Measurements from ENCODE around the gene RBM20.
"Not testable (repeated sequence)": the region's sequence is repeated elsewhere in the genome, so short reads cannot be mapped to it uniquely, and the experiment has no call there.

Gene RBM20

DNA sequence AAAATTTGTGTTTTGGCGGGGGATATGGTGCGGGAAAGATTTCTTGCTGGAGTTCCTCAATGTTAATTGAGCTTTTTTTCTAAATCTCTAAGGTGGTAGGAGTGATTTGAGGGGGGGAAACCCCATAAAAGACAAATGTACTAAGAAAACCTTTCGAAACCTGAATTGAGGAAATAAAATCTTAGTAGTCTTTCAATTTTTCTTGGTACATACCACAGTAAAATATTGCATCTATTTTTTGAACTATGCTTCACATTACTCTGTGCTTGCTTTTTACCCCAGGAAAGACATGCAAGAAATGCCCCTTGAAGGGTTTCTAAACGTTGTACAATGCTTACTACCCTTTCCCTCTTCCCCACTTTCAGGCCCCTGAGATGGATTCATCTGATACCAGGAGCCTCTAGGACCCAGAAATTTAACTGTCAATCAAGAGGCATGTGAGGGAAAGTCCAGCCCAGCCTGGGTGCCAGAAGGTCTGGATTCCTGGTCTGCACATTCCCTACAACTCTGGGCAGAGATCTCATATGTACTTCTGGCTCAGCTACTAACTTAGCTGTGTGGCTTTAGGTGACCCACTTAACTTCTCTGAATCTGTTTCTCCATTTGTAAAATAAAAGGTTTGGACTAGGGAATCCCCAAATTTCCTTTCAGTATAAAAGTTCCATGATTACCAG is 221.8 kb downstream of the RBM20 start:
- in situ Hi-C loops (cut with MboI; ENCODE audit: low pct_unique_long_range_greater_than_20kb, low sequenced_read_pairs) = no loop called here

GRCh38 chr10:110867011-110867806 is 223.1 kb downstream of the RBM20 start:
- peak; percentile 66 for DNase-seq
- in situ Hi-C loops (cut with MboI; ENCODE audit: low pct_unique_long_range_greater_than_20kb, low sequenced_read_pairs) = not testable (repeated sequence)

More for the DNA sequence above, 221.8 kb downstream of the RBM20 start:
- no peak for DNase-seq

- no peak for DNase-seq
- in situ Hi-C loops (cut with MboI; ENCODE audit: low pct_unique_long_range_greater_than_20kb, low sequenced_read_pairs) = no loop called here
Measured at GRCh38 chr10:110867807-110868465, 223.8 kb downstream of the RBM20 start.

DNA sequence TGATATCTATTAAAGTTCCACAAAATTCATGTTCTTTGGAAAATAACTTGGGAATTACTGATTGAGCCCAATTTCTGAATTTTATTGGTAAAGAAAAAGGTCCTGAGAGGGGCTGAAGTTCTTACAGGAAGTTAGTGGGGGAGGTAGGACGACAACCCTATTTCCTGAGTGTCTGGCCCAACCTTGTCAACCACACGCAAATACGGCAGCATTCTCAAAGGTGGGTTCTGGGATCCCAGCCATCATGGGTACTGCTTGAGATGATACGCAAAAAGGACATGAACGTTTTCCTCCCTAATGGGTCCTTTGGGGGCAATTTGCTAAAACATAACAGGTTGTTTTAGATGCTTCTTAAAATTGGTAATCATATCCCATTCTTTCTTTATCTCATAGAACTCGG is 224.8 kb downstream of the RBM20 start:
- peak; percentile 72 for DNase-seq
- in situ Hi-C loops (cut with MboI; ENCODE audit: low pct_unique_long_range_greater_than_20kb, low sequenced_read_pairs) = no loop called here

GRCh38 chr10:110870823-110871297 is 226.7 kb downstream of the RBM20 start:
- in situ Hi-C loops (cut with MboI; ENCODE audit: low pct_unique_long_range_greater_than_20kb, low sequenced_read_pairs) = no loop called here
- DNase-seq = no peak

GRCh38 chr10:110871298-110872084 is 227.4 kb downstream of the RBM20 start, which contains the start of gene PDCD4:
Gene PDCD4 (plus strand): TSS chr10:110871928. CDS start chr10:110876028, 4,100 bp downstream.
- in situ Hi-C loops (cut with MboI; ENCODE audit: low pct_unique_long_range_greater_than_20kb, low sequenced_read_pairs) = no loop called here
- peak; percentile 99 for DNase-seq

DNA sequence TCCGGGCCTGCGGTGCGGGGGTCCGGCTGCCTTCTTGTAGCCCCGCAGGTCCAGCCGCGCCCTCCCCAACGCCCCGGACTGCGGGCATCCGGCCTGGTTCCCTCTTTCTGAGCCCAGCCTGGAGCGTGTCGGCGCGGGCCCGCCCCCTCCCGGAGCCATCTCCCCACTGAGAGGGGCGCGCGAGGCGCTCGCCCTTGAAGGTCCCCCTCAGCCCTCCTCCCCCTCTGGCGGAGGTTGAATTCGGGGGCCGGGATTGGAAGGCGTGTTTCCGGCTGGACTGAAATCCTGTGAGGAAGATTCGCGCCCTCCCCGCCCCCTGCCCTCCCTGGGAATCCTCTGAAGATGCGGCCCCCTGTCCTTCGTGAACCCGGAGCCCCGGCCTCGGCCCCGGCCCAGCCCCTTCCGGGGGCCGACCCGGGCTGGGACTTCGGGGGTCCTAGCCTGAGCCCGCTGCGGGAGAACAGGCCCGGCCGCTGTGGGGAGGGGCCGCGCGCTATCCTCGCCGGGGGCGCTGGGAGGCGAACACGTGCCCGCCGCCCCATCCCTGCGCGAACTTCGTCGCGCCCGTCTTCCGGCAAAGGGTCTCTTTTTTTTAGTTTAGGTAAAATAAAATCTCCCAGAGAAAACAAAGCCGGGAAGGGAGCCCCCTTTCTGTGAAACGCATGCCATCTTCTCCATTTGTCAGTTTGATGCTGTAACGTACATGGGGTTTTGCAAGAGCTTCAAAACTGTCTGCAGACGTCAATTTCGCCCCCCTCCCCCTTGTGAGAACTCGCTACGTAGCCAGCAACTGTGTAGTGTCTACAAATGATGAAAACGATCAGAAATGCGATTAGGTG is 228.2 kb downstream of the RBM20 start:
- peak; percentile 85 for DNase-seq
- in situ Hi-C loops (cut with MboI; ENCODE audit: low pct_unique_long_range_greater_than_20kb, low sequenced_read_pairs) = no loop called here

- DNase-seq = peak; percentile 34
- in situ Hi-C loops (cut with MboI; ENCODE audit: low pct_unique_long_range_greater_than_20kb, low sequenced_read_pairs) = no loop called here
Measured at GRCh38 chr10:110872984-110873923, 229.1 kb downstream of the RBM20 start.

GRCh38 chr10:110873951-110874350 is 229.8 kb downstream of the RBM20 start:
- no peak for DNase-seq
- in situ Hi-C loops (cut with MboI; ENCODE audit: low pct_unique_long_range_greater_than_20kb, low sequenced_read_pairs) = no loop called here

- no peak for DNase-seq
- in situ Hi-C loops (cut with MboI; ENCODE audit: low pct_unique_long_range_greater_than_20kb, low sequenced_read_pairs) = no loop called here
Measured at GRCh38 chr10:110876000-110876399, 231.9 kb downstream of the RBM20 start.

GRCh38 chr10:110876788-110877187 is 232.7 kb downstream of the RBM20 start:
- in situ Hi-C loops (cut with MboI; ENCODE audit: low pct_unique_long_range_greater_than_20kb, low sequenced_read_pairs) = no loop called here
- no peak for DNase-seq

GRCh38 chr10:110880012-110880411 is 235.9 kb downstream of the RBM20 start:
- no peak for DNase-seq
- in situ Hi-C loops (cut with MboI; ENCODE audit: low pct_unique_long_range_greater_than_20kb, low sequenced_read_pairs) = no loop called here

GRCh38 chr10:110881247-110881646 is 237.1 kb downstream of the RBM20 start:
- in situ Hi-C loops (cut with MboI; ENCODE audit: low pct_unique_long_range_greater_than_20kb, low sequenced_read_pairs) = no loop called here

GRCh38 chr10:110881905-110882304 is 237.8 kb downstream of the RBM20 start:
- DNase-seq = no peak
- in situ Hi-C loops (cut with MboI; ENCODE audit: low pct_unique_long_range_greater_than_20kb, low sequenced_read_pairs) = no loop called here

More at GRCh38 chr10:110881247-110881646, 237.1 kb downstream of the RBM20 start:
- no peak for DNase-seq

DNA sequence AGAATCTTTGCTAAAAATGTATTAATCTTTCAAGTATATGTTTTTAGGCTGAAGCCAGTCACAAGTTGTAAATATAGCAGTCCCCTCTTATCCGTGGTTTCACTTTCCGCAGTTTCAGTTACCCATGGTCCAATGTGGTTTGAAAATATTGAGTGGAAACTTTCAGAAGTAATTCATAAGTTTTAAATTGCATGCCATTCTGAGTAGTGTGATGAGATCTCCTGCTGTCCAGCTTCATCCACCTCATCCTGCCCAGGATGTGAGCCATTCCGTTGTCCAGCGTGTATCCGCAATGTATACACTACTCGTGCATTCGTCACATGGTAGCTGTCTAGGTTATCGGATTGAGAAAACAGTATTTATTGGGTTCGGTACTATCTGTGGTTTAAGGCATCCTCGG is 239.8 kb downstream of the RBM20 start:
- no peak for DNase-seq
- in situ Hi-C loops (cut with MboI; ENCODE audit: low pct_unique_long_range_greater_than_20kb, low sequenced_read_pairs) = no loop called here

DNA sequence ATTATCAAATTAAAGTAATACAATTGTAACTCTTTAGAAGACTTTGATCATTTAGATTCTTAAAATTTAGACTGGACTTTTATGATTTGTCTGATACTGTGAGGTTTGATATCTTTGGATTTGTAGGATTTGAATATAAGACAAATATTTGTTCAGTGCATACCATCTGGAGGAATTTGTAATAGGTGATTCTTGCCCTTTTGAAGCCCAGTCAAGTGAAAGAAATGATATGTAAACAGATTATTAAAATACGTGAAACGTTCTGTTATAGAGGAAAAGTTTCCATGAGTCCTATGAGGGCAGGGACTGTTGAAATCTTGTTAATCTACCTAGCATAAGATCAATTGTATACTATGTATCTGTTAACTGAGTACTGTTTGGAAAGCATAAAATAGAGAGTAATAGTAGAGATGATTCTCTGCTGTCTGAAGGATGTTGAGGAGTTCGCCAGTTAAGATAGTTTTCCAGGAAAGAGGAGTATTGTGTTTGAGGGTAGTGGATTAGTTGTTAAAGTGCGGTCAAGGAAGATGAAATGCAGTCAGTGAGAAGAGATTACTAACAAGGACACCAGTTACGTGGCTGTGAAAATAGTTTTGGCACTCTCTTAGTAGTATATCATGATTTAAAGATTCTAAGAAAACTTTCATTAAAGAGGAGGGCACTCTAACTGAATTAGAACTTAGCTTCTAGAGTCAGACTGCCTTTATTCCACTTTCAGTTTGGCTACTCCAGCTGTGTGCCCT is 242.0 kb downstream of the RBM20 start:
- in situ Hi-C loops (cut with MboI; ENCODE audit: low pct_unique_long_range_greater_than_20kb, low sequenced_read_pairs) = no loop called here
- no peak for DNase-seq

DNA sequence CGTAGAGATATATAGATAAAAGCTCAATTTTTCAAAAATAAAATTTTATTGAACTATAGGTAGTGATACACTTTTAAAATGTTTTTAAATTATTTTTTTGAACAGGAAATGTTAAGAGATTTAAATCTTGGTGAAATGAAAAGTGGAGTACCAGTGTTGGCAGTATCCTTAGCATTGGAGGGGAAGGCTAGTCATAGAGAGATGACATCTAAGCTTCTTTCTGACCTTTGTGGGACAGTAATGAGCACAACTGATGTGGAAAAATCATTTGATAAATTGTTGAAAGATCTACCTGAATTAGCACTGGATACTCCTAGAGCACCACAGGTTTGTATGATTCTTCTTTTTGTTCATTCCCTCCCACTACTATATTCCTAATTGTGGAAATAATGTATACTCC is 243.4 kb downstream of the RBM20 start:
- DNase-seq = no peak
- in situ Hi-C loops (cut with MboI; ENCODE audit: low pct_unique_long_range_greater_than_20kb, low sequenced_read_pairs) = no loop called here
